ENCODE measurements around the gene HHIPL2. TPM values are rescaled to one million over a fixed set of nuclear protein-coding genes. Genes with fewer than 3 reads are reported as not detected.
"Not testable (repeated sequence)": the region's sequence is repeated elsewhere in the genome, so short reads cannot be mapped to it uniquely, and the experiment has no call there.

Gene HHIPL2
- total RNA-seq, 1 experiment from 2014 or later = 2.1 TPM

- no peak overlapping the region for H3K4me3 Mint-ChIP-seq (ENCODE audit: low read depth, unreplicated experiment)
- intact Hi-C loops (cut with micrococcal nuclease; ENCODE audit: unreplicated experiment) = no loop called here
- no peak overlapping the region for H3K27ac Mint-ChIP-seq (ENCODE audit: unreplicated experiment)
- H3K9me3 Mint-ChIP-seq (ENCODE audit: low read depth, unreplicated experiment) = no peaks in the 10 kb centered on the region
- no peaks in the 10 kb centered on the region for H3K36me3 Mint-ChIP-seq (ENCODE audit: insufficient read depth, unreplicated experiment)
- DNase-seq = no peak
- no TSS peak for BruUV-seq (replicated peaks)
- no peak for TF ChIP-seq CTCF (IDR thresholded peaks at IDR 0.05; ENCODE audit: unreplicated experiment)
- CTCF ChIA-PET = no interaction called here
- peaks cover 39% of the 10 kb centered on the region for H3K27me3 Mint-ChIP-seq (ENCODE audit: unreplicated experiment)
- H3K4me1 Mint-ChIP-seq (ENCODE audit: low read depth, unreplicated experiment) = no peaks in the 10 kb centered on the region
Observed at GRCh38 chr1:222523852-222524251, 24.1 kb downstream of the HHIPL2 start.

GRCh38 chr1:222522105-222522915 is 25.6 kb downstream of the HHIPL2 start:
- no peaks in the 10 kb centered on the region for H3K4me1 Mint-ChIP-seq (ENCODE audit: low read depth, unreplicated experiment)
- H3K36me3 Mint-ChIP-seq (ENCODE audit: insufficient read depth, unreplicated experiment) = no peaks in the 10 kb centered on the region
- no peaks in the 10 kb centered on the region for H3K9me3 Mint-ChIP-seq (ENCODE audit: low read depth, unreplicated experiment)
- intact Hi-C loops (cut with micrococcal nuclease; ENCODE audit: unreplicated experiment) = no loop called here
- CTCF ChIA-PET = interaction anchor here (0.6 kb wide), 1 partner anchor 12 kb away, joined by 5 read pairs; no protein-coding TSS in a partner anchor
- no peak for DNase-seq
- no peak overlapping the region for H3K27ac Mint-ChIP-seq (ENCODE audit: unreplicated experiment)
- no TSS peak for BruUV-seq (replicated peaks)
- no peak overlapping the region for H3K4me3 Mint-ChIP-seq (ENCODE audit: low read depth, unreplicated experiment)
- H3K27me3 Mint-ChIP-seq (ENCODE audit: unreplicated experiment) = peaks cover 31% of the 10 kb centered on the region
- TF ChIP-seq CTCF (IDR thresholded peaks at IDR 0.05; ENCODE audit: unreplicated experiment) = no peak

- H3K4me1 Mint-ChIP-seq (ENCODE audit: low read depth, unreplicated experiment) = no peaks in the 10 kb centered on the region
- H3K27ac Mint-ChIP-seq (ENCODE audit: unreplicated experiment) = no peak overlapping the region
- DNase-seq = no peak
- TF ChIP-seq CTCF (IDR thresholded peaks at IDR 0.05; ENCODE audit: unreplicated experiment) = no peak
- H3K9me3 Mint-ChIP-seq (ENCODE audit: low read depth, unreplicated experiment) = no peaks in the 10 kb centered on the region
- no peaks in the 10 kb centered on the region for H3K36me3 Mint-ChIP-seq (ENCODE audit: insufficient read depth, unreplicated experiment)
- H3K27me3 Mint-ChIP-seq (ENCODE audit: unreplicated experiment) = peaks cover 26% of the 10 kb centered on the region
- CTCF ChIA-PET = interaction anchor here (0.6 kb wide), 1 partner anchor 13 kb away, joined by 5 read pairs; no protein-coding TSS in a partner anchor
- H3K4me3 Mint-ChIP-seq (ENCODE audit: low read depth, unreplicated experiment) = no peak overlapping the region
- BruUV-seq (replicated peaks) = no TSS peak
- intact Hi-C loops (cut with micrococcal nuclease; ENCODE audit: unreplicated experiment) = no loop called here
Observed at GRCh38 chr1:222521299-222522104, 26.4 kb downstream of the HHIPL2 start.

GRCh38 chr1:222489496-222489895 is 58.4 kb downstream of the HHIPL2 start:
- H3K36me3 Mint-ChIP-seq (ENCODE audit: insufficient read depth, unreplicated experiment) = not testable (repeated sequence)

GRCh38 chr1:222487774-222488173 is 60.1 kb downstream of the HHIPL2 start:
- H3K27ac Mint-ChIP-seq (ENCODE audit: unreplicated experiment); H3K4me3 Mint-ChIP-seq (ENCODE audit: low read depth, unreplicated experiment); intact Hi-C loops (cut with micrococcal nuclease; ENCODE audit: unreplicated experiment): not testable (repeated sequence)

More at GRCh38 chr1:222489496-222489895, 58.4 kb downstream of the HHIPL2 start:
- DNase-seq; H3K9me3 Mint-ChIP-seq (ENCODE audit: low read depth, unreplicated experiment); H3K27ac Mint-ChIP-seq (ENCODE audit: unreplicated experiment); H3K4me1 Mint-ChIP-seq (ENCODE audit: low read depth, unreplicated experiment); H3K27me3 Mint-ChIP-seq (ENCODE audit: unreplicated experiment); intact Hi-C loops (cut with micrococcal nuclease; ENCODE audit: unreplicated experiment); BruUV-seq (replicated peaks); H3K4me3 Mint-ChIP-seq (ENCODE audit: low read depth, unreplicated experiment); CTCF ChIA-PET: not testable (repeated sequence)

GRCh38 chr1:222484005-222484404 is 63.9 kb downstream of the HHIPL2 start:
- CTCF ChIA-PET; H3K9me3 Mint-ChIP-seq (ENCODE audit: low read depth, unreplicated experiment); DNase-seq; H3K4me3 Mint-ChIP-seq (ENCODE audit: low read depth, unreplicated experiment); BruUV-seq (replicated peaks); H3K27me3 Mint-ChIP-seq (ENCODE audit: unreplicated experiment); H3K36me3 Mint-ChIP-seq (ENCODE audit: insufficient read depth, unreplicated experiment); H3K4me1 Mint-ChIP-seq (ENCODE audit: low read depth, unreplicated experiment); H3K27ac Mint-ChIP-seq (ENCODE audit: unreplicated experiment); intact Hi-C loops (cut with micrococcal nuclease; ENCODE audit: unreplicated experiment): not testable (repeated sequence)

More at GRCh38 chr1:222487774-222488173, 60.1 kb downstream of the HHIPL2 start:
- H3K36me3 Mint-ChIP-seq (ENCODE audit: insufficient read depth, unreplicated experiment); H3K27me3 Mint-ChIP-seq (ENCODE audit: unreplicated experiment); H3K9me3 Mint-ChIP-seq (ENCODE audit: low read depth, unreplicated experiment); H3K4me1 Mint-ChIP-seq (ENCODE audit: low read depth, unreplicated experiment); BruUV-seq (replicated peaks); CTCF ChIA-PET; DNase-seq: not testable (repeated sequence)

GRCh38 chr1:222479567-222479966 is 68.3 kb downstream of the HHIPL2 start:
- intact Hi-C loops (cut with micrococcal nuclease; ENCODE audit: unreplicated experiment); DNase-seq; H3K4me1 Mint-ChIP-seq (ENCODE audit: low read depth, unreplicated experiment); H3K9me3 Mint-ChIP-seq (ENCODE audit: low read depth, unreplicated experiment); BruUV-seq (replicated peaks); H3K4me3 Mint-ChIP-seq (ENCODE audit: low read depth, unreplicated experiment); CTCF ChIA-PET; H3K36me3 Mint-ChIP-seq (ENCODE audit: insufficient read depth, unreplicated experiment); H3K27ac Mint-ChIP-seq (ENCODE audit: unreplicated experiment); H3K27me3 Mint-ChIP-seq (ENCODE audit: unreplicated experiment): not testable (repeated sequence)

Measured in Calu3 (cell line).